Activated CD4-positive, alpha-beta memory T cell treated with anti-CD3 and anti-CD28 coated beads, Interleukin-2, amount 10 ng/mL, durations not matched to agents 7 days and 5 days (primary cell): Measurements from ENCODE around the gene ERCC1. TPM values are rescaled to one million over a fixed set of nuclear protein-coding genes. Genes with fewer than 3 reads are reported as not detected.

Experiments used
- CTCF ChIA-PET: fragments of 350-600 bp; sonication (Branson Sonifier 250); formaldehyde crosslinking; loops from one replicate; lab custom pipeline; 2021; ENCODE audit warnings: antibody characterized with exemption, inconsistent platforms; lab: Charles Lee
- POLR2A ChIA-PET: fragments of 350-600 bp; sonication (Branson Sonifier 250); formaldehyde crosslinking; loops from one replicate; lab custom pipeline; 2021; ENCODE audit warnings: antibody characterized with exemption; lab: Charles Lee
- DNase-seq: peaks from one replicate; pipeline ENCODE4 v3.0.0-alpha.2; 2020
- H3K27ac Mint-ChIP-seq: one replicate; pipeline ENCODE4 v1.8.0; 2021; ENCODE audit warnings: mild to moderate bottlenecking, mixed read lengths
- H3K27me3 Mint-ChIP-seq: one replicate; pipeline ENCODE4 v1.8.0; 2021; ENCODE audit warnings: mixed read lengths
- H3K36me3 Mint-ChIP-seq: one replicate; pipeline ENCODE4 v1.8.0; 2021; ENCODE audit warnings: low read depth, mixed read lengths
- H3K4me1 Mint-ChIP-seq: one replicate; pipeline ENCODE4 v1.8.0; 2021; ENCODE audit warnings: mixed read lengths
- H3K4me3 Mint-ChIP-seq: one replicate; pipeline ENCODE4 v1.8.0; 2021; ENCODE audit warnings: mild to moderate bottlenecking, mixed read lengths
- H3K9me3 Mint-ChIP-seq: one replicate; pipeline ENCODE4 v1.8.0; 2021; ENCODE audit warnings: mixed read lengths
- total RNA-seq, 2 experiments: library from RNA; stranded (reverse); gene quantifications; one replicate each; pipeline ENCODE4 v1.2.3, GENCODE V29; 2021

ERCC1 gene
- 10 to 100 TPM; 59.8 to 60.6 TPM for total RNA-seq

GRCh38 chr19:45423589-45424190 is at the start of gene ERCC1:
Gene ERCC1, minus strand, starts transcription at chr19:45423917. Its CDS starts 543 bp downstream, at chr19:45423374.
- H3K4me3 Mint-ChIP-seq, result peak within 1 kb of the TSS; percentile 89
- H3K4me1 Mint-ChIP-seq, result peaks cover 69% of the 10 kb centered on the region
- DNase-seq, result peak; percentile 92
- ChIA-PET POLR2A (interaction anchor here (0.7 to 1.9 kb wide), 8 partner anchors 9 to 72 kb away, joined by 3 to 6 read pairs (median 4); partner anchors contain the start of gene PPP1R13L), CTCF (interaction anchor here (2.0 to 2.8 kb wide), 3 partner anchors 15 to 61 kb away, joined by 8 to 19 read pairs (median 9); no protein-coding TSS in a partner anchor)
- peak within 1 kb of the TSS; percentile 93 for H3K27ac Mint-ChIP-seq
- H3K27me3 Mint-ChIP-seq, result peaks cover 7% of the 10 kb centered on the region
- peaks cover 21% of the 10 kb centered on the region for H3K36me3 Mint-ChIP-seq
- no peaks in the 10 kb centered on the region for H3K9me3 Mint-ChIP-seq

- ChIA-PET POLR2A (no interaction called here), CTCF (interaction anchor here (9.3 kb wide), 1 partner anchor 34 kb away, joined by 311 read pairs; no protein-coding TSS in a partner anchor)
- H3K4me3 Mint-ChIP-seq, result no peak overlapping the region
- no peaks in the 10 kb centered on the region for H3K36me3 Mint-ChIP-seq
- no peak for DNase-seq
- H3K27me3 Mint-ChIP-seq, result peaks cover 23% of the 10 kb centered on the region
- peaks cover 45% of the 10 kb centered on the region for H3K4me1 Mint-ChIP-seq
- no peak overlapping the region for H3K27ac Mint-ChIP-seq
- no peaks in the 10 kb centered on the region for H3K9me3 Mint-ChIP-seq
These were observed 49.6 kb upstream of the ERCC1 start for GRCh38 chr19:45473367-45473681.

- Mint-ChIP-seq H3K27me3 (peaks cover 23% of the 10 kb centered on the region), H3K36me3 (no peaks in the 10 kb centered on the region), H3K4me1 (peaks cover 45% of the 10 kb centered on the region), H3K27ac (no peak overlapping the region), H3K4me3 (no peak overlapping the region), H3K9me3 (no peaks in the 10 kb centered on the region)
- ChIA-PET CTCF (interaction anchor here (1.5 to 9.3 kb wide), 2 partner anchors 33 to 34 kb away, joined by 5 to 311 read pairs; no protein-coding TSS in a partner anchor), POLR2A (no interaction called here)
- DNase-seq, result no peak
These were observed 49.0 kb upstream of the ERCC1 start for GRCh38 chr19:45472563-45473366.

- no peak overlapping the region for H3K27ac Mint-ChIP-seq
- H3K4me3 Mint-ChIP-seq, result no peak overlapping the region
- H3K9me3 Mint-ChIP-seq, result no peaks in the 10 kb centered on the region
- ChIA-PET CTCF (interaction anchor here (1.5 kb wide), 1 partner anchor 32 kb away, joined by 5 read pairs; no protein-coding TSS in a partner anchor), POLR2A (no interaction called here)
- peaks cover 45% of the 10 kb centered on the region for H3K4me1 Mint-ChIP-seq
- peaks cover 23% of the 10 kb centered on the region for H3K27me3 Mint-ChIP-seq
- H3K36me3 Mint-ChIP-seq, result no peaks in the 10 kb centered on the region
- DNase-seq, result no peak
These were observed 48.3 kb upstream of the ERCC1 start for GRCh38 chr19:45471931-45472562.

GRCh38 chr19:45471111-45471930 is 47.6 kb upstream of the ERCC1 start:
- Mint-ChIP-seq H3K4me3 (no peak overlapping the region), H3K27ac (no peak overlapping the region), H3K36me3 (no peaks in the 10 kb centered on the region), H3K9me3 (no peaks in the 10 kb centered on the region), H3K27me3 (peaks cover 23% of the 10 kb centered on the region), H3K4me1 (peaks cover 42% of the 10 kb centered on the region)
- ChIA-PET CTCF (interaction anchor here (1.5 kb wide), 1 partner anchor 32 kb away, joined by 5 read pairs; no protein-coding TSS in a partner anchor), POLR2A (interaction anchor here (3.8 kb wide), 1 partner anchor 32 kb away, joined by 28 read pairs; no protein-coding TSS in a partner anchor)
- no peak for DNase-seq

GRCh38 chr19:45470762-45471081 is 47.0 kb upstream of the ERCC1 start:
- Mint-ChIP-seq H3K4me1 (peaks cover 40% of the 10 kb centered on the region), H3K9me3 (no peaks in the 10 kb centered on the region), H3K4me3 (no peak overlapping the region), H3K36me3 (no peaks in the 10 kb centered on the region), H3K27ac (no peak overlapping the region), H3K27me3 (peaks cover 25% of the 10 kb centered on the region)
- ChIA-PET POLR2A (interaction anchor here (3.8 kb wide), 1 partner anchor 31 kb away, joined by 28 read pairs; no protein-coding TSS in a partner anchor), CTCF (no interaction called here)
- no peak for DNase-seq

GRCh38 chr19:45469945-45470761 is 46.4 kb upstream of the ERCC1 start:
- peak overlapping the region; percentile 91 for H3K27ac Mint-ChIP-seq
- CTCF ChIA-PET, result interaction anchor here (1.3 to 4.4 kb wide), 8 partner anchors 8 to 65 kb away, joined by 3 to 77 read pairs (median 8); partner anchors contain the start of gene PPP1R13L
- POLR2A ChIA-PET, result interaction anchor here (0.9 to 4.1 kb wide), 10 partner anchors 9 to 377 kb away, joined by 3 to 37 read pairs (median 14); partner anchors contain the start of gene PPP1R37
- H3K4me1 Mint-ChIP-seq, result peaks cover 37% of the 10 kb centered on the region
- no peaks in the 10 kb centered on the region for H3K36me3 Mint-ChIP-seq
- no peaks in the 10 kb centered on the region for H3K9me3 Mint-ChIP-seq
- H3K27me3 Mint-ChIP-seq, result peaks cover 25% of the 10 kb centered on the region
- H3K4me3 Mint-ChIP-seq, result peak overlapping the region; percentile 88
- peak; percentile 52 for DNase-seq

GRCh38 chr19:45469132-45469944 is 45.6 kb upstream of the ERCC1 start:
- Mint-ChIP-seq H3K4me3 (peak overlapping the region; percentile 88), H3K27me3 (peaks cover 25% of the 10 kb centered on the region), H3K4me1 (peaks cover 29% of the 10 kb centered on the region), H3K36me3 (no peaks in the 10 kb centered on the region), H3K9me3 (no peaks in the 10 kb centered on the region), H3K27ac (peak overlapping the region; percentile 91)
- ChIA-PET POLR2A (interaction anchor here (0.6 to 4.1 kb wide), 18 partner anchors 8 to 377 kb away, joined by 3 to 37 read pairs (median 6); partner anchors contain the start of genes OPA3, PPP1R37, QPCTL and VASP), CTCF (interaction anchor here (1.0 to 4.4 kb wide), 11 partner anchors 9 to 173 kb away, joined by 3 to 77 read pairs (median 8); partner anchors contain the start of genes PPM1N and PPP1R13L)
- DNase-seq, result peak; percentile 97

- no peak for DNase-seq
- H3K4me1 Mint-ChIP-seq, result peaks cover 29% of the 10 kb centered on the region
- peak overlapping the region; percentile 91 for H3K27ac Mint-ChIP-seq
- ChIA-PET CTCF (interaction anchor here (1.0 to 4.4 kb wide), 11 partner anchors 9 to 174 kb away, joined by 3 to 77 read pairs (median 8); partner anchors contain the start of genes PPM1N and PPP1R13L), POLR2A (interaction anchor here (0.6 to 4.1 kb wide), 17 partner anchors 9 to 376 kb away, joined by 3 to 37 read pairs (median 7); partner anchors contain the start of genes OPA3, PPP1R37, QPCTL and VASP)
- no peaks in the 10 kb centered on the region for H3K36me3 Mint-ChIP-seq
- H3K9me3 Mint-ChIP-seq, result no peaks in the 10 kb centered on the region
- H3K27me3 Mint-ChIP-seq, result peaks cover 23% of the 10 kb centered on the region
- H3K4me3 Mint-ChIP-seq, result peak overlapping the region; percentile 88
These were observed 45.0 kb upstream of the ERCC1 start for GRCh38 chr19:45468803-45469131.

- POLR2A ChIA-PET, result interaction anchor here (1.1 to 4.1 kb wide), 15 partner anchors 11 to 249 kb away, joined by 3 to 37 read pairs (median 7); partner anchors contain the start of genes OPA3 and VASP
- CTCF ChIA-PET, result interaction anchor here (0.6 to 4.4 kb wide), 11 partner anchors 10 to 301 kb away, joined by 3 to 77 read pairs (median 7); no protein-coding TSS in a partner anchor
- no peaks in the 10 kb centered on the region for H3K36me3 Mint-ChIP-seq
- H3K27me3 Mint-ChIP-seq, result peaks cover 20% of the 10 kb centered on the region
- H3K4me3 Mint-ChIP-seq, result peak overlapping the region; percentile 88
- peak overlapping the region; percentile 91 for H3K27ac Mint-ChIP-seq
- H3K4me1 Mint-ChIP-seq, result peaks cover 29% of the 10 kb centered on the region
- no peaks in the 10 kb centered on the region for H3K9me3 Mint-ChIP-seq
- DNase-seq, result peak; percentile 61
These were observed 44.5 kb upstream of the ERCC1 start for GRCh38 chr19:45468159-45468651.
